ENCODE results near the gene WFS1.

WFS1 gene

DNA sequence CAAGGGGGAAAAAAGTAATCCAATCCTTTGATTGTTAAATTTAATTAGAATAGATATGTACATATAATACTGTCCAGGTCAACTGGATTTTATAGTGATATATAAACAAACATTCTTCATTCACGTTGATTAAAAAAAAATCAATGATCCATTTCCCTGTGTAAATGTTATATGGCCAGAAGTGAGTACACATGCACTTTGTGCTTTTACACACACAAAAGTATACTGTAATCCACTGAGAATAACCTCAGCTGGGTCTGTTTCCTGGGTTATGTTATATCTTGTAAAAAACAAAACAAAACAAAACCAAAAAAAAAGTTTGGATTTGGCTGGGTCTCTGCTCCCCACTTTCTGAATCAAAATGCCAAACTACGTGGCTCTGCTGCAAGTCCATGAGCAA is 51.7 kb downstream of the WFS1 start:
- peaks cover 43% of the 10 kb centered on the region for H3K27me3 ChIP-seq
- no peaks in the 10 kb centered on the region for H3K36me3 ChIP-seq
- H3K4me3 ChIP-seq (ENCODE audit: low read depth in 1 of 2, low read length in 1 of 2), result no peak overlapping the region
- no peak overlapping the region for H3K27ac ChIP-seq
- H3K4me1 ChIP-seq (ENCODE audit: control insufficient read depth in 1 of 2, insufficient read depth in 1 of 2, low read depth in 1 of 2, low read length in 1 of 2), result peaks cover 8 to 11% of the 10 kb centered on the region in 2 experiments
- no peaks in the 10 kb centered on the region for H3K9me3 ChIP-seq
- TF ChIP-seq, protein P1, sequence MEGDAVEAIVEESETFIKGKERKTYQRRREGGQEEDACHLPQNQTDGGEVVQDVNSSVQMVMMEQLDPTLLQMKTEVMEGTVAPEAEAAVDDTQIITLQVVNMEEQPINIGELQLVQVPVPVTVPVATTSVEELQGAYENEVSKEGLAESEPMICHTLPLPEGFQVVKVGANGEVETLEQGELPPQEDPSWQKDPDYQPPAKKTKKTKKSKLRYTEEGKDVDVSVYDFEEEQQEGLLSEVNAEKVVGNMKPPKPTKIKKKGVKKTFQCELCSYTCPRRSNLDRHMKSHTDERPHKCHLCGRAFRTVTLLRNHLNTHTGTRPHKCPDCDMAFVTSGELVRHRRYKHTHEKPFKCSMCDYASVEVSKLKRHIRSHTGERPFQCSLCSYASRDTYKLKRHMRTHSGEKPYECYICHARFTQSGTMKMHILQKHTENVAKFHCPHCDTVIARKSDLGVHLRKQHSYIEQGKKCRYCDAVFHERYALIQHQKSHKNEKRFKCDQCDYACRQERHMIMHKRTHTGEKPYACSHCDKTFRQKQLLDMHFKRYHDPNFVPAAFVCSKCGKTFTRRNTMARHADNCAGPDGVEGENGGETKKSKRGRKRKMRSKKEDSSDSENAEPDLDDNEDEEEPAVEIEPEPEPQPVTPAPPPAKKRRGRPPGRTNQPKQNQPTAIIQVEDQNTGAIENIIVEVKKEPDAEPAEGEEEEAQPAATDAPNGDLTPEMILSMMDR (IDR thresholded peaks at IDR 0.05), result no peak

DNA sequence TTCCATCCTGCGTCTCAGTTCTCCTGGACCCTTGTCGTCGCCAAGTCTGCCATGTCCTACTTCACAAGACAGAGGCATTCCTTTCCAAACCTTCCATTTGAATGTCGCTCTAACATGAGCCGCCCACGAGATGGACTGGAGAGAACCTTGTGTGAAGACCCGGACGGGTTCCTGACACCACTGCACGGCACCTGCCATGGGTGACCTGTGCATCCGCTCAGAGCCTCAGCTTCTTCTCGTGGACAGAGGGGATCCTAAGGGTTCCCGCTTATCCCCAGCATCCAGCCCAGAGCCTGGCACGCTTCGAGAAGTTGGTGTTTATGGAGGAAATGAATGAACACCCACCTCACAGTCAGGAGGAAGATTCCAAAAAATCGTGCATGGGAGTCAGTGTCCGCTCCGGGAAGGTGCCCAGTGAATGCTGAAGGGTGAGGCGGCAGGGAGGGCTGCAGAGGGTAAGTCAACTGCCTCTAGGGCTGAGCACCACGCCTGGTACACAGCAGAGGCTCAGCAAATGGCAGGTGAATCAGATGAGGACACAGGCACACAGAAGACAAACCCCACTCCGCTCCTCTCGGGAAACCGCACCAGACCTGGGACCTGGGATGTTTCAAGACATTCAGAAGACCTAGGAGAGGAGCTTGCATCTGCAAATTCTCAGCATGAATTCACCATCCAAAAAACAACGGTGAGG is 52.6 kb downstream of the WFS1 start:
- TF ChIP-seq, protein P1 (IDR thresholded peaks at IDR 0.05), result no peak
- H3K4me1 ChIP-seq (ENCODE audit: control insufficient read depth in 1 of 2, insufficient read depth in 1 of 2, low read depth in 1 of 2, low read length in 1 of 2), result peaks cover 8 to 11% of the 10 kb centered on the region in 2 experiments
- no peak overlapping the region for H3K4me3 ChIP-seq (ENCODE audit: low read depth in 1 of 2, low read length in 1 of 2)
- peaks cover 48% of the 10 kb centered on the region for H3K27me3 ChIP-seq
- no peaks in the 10 kb centered on the region for H3K9me3 ChIP-seq
- no peak overlapping the region for H3K27ac ChIP-seq
- no peaks in the 10 kb centered on the region for H3K36me3 ChIP-seq

DNA sequence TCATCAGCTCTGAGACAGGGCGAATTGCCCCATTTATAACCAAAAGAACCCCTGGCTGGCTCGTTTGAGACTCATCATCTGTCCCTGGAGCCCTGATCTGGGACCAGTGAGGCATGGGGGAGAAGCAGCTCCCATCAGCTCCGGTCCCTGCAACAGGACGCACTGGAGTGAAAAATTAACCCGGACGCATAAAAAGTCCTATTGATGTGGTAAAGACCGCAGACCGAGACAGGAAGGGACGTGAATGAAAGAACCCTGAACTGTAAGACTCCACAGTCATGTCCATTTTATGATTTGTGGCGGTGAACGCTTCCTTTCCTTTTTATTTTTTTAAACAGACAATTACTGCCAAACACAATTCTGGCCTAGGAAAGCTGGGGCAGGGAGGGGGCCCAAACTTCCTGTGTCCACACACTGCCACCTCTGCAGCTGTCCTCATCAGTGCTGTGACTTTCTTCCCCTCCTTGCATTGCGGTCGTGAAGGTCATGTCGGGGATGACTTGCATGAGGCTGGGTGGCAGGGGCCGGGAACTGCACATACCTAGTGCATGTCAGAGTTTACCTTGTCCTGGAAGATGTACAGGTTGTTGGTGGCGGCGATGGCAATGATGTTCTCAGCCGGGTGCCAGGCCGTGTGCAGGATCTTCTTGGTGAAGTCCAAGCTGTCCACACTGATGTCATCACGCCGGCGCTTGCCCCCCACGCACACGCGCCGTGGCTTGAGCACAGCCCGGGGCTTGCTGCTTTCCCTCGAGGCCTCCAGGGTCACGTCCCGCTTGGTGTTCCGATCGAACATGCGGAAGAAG is 53.3 kb downstream of the WFS1 start:
- peaks cover 8 to 11% of the 10 kb centered on the region in 2 experiments for H3K4me1 ChIP-seq (ENCODE audit: control insufficient read depth in 1 of 2, insufficient read depth in 1 of 2, low read depth in 1 of 2, low read length in 1 of 2)
- peaks cover 51% of the 10 kb centered on the region for H3K27me3 ChIP-seq
- no peak overlapping the region for H3K27ac ChIP-seq
- no peak overlapping the region for H3K4me3 ChIP-seq (ENCODE audit: low read depth in 1 of 2, low read length in 1 of 2)
- TF ChIP-seq, protein P1 (IDR thresholded peaks at IDR 0.05), result no peak
- H3K9me3 ChIP-seq, result no peaks in the 10 kb centered on the region
- no peaks in the 10 kb centered on the region for H3K36me3 ChIP-seq

DNA sequence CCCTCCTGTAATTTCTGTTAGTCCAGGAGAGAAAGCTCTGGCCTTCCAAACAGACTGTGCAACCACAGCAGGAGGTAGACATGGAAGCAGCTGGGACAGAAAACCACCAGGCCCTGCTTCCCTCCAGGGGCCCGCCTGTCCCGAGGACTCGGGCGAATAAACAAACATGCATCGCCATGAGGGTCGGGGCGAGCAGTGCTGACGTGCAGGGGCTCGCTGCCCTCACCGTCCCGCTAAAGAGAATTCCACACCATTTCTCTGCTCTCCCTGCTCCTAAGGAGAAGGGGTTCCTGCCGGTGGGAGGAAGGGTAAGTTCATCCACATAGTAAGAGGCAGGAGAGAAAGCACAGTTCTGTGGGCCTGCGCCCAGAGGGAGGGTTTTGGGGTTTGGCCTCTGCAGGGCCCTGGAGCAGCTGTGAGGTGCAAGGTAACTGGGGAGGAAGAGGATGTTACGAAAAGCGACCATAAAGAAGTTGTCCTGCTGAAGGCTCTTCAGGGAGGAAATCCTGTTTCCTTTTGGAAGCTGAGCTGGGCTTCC is 54.9 kb downstream of the WFS1 start:
- H3K4me3 ChIP-seq (ENCODE audit: low read depth in 1 of 2, low read length in 1 of 2), result no peak overlapping the region
- no peaks in the 10 kb centered on the region for H3K36me3 ChIP-seq
- H3K27me3 ChIP-seq, result peaks cover 51% of the 10 kb centered on the region
- no peaks in the 10 kb centered on the region for H3K9me3 ChIP-seq
- H3K27ac ChIP-seq, result no peak overlapping the region
- H3K4me1 ChIP-seq (ENCODE audit: control insufficient read depth in 1 of 2, insufficient read depth in 1 of 2, low read depth in 1 of 2, low read length in 1 of 2), result peaks cover 8 to 11% of the 10 kb centered on the region in 2 experiments
- TF ChIP-seq, protein P1 (IDR thresholded peaks at IDR 0.05), result no peak

GRCh38 chr4:6324999-6325787 is 55.5 kb downstream of the WFS1 start:
- Histone ChIP-seq H3K27me3 (peaks cover 51% of the 10 kb centered on the region), H3K9me3 (no peaks in the 10 kb centered on the region), H3K4me3 (ENCODE audit: low read depth in 1 of 2, low read length in 1 of 2) (no peak overlapping the region), H3K36me3 (no peaks in the 10 kb centered on the region), H3K27ac (no peak overlapping the region), H3K4me1 (ENCODE audit: control insufficient read depth in 1 of 2, insufficient read depth in 1 of 2, low read depth in 1 of 2, low read length in 1 of 2) (peaks cover 8 to 11% of the 10 kb centered on the region in 2 experiments)
- TF ChIP-seq, protein P1 (IDR thresholded peaks at IDR 0.05), result no peak
